Effector memory CD4-positive, alpha-beta T cell (primary cell): ENCODE measurements around the gene NEXN.
"Not testable (repeated sequence)": the region's sequence is repeated elsewhere in the genome, so short reads cannot be mapped to it uniquely, and the experiment has no call there.

ENCODE experiments used
- DNase-seq, 3 donors: peaks; one replicate each; pipeline ENCODE4 v3.0.0-alpha.2; 2020
- H3K27ac ChIP-seq: 2 replicates; pipeline ENCODE4 v1.7.0; 2013; ENCODE audit warnings: mild to moderate bottlenecking, low read length, moderate library complexity; ENCODE audit not compliant: insufficient read depth, poor library complexity, severe bottlenecking
- H3K27me3 ChIP-seq: replicated peaks from 2 replicates; pipeline ENCODE4 v1.7.0; 2013; ENCODE audit warnings: mild to moderate bottlenecking, low read length; ENCODE audit not compliant: insufficient read depth, control insufficient read depth, poor library complexity, severe bottlenecking
- H3K36me3 ChIP-seq: 2 replicates; pipeline ENCODE4 v1.7.0; 2013; ENCODE audit warnings: mild to moderate bottlenecking, low read length, moderate library complexity; ENCODE audit not compliant: control insufficient read depth, insufficient read depth
- H3K4me1 ChIP-seq: 2 replicates; pipeline ENCODE4 v1.7.0; 2013; ENCODE audit warnings: low read length, mild to moderate bottlenecking; ENCODE audit not compliant: control insufficient read depth, insufficient read depth, poor library complexity, severe bottlenecking
- H3K4me3 ChIP-seq: 2 replicates; pipeline ENCODE4 v1.7.0; 2013; ENCODE audit warnings: low read length, low read depth, mild to moderate bottlenecking; ENCODE audit not compliant: insufficient read depth, poor library complexity, severe bottlenecking
- H3K9me3 ChIP-seq: 2 replicates; pipeline ENCODE4 v1.7.0; 2013; ENCODE audit warnings: mild to moderate bottlenecking, low read length, moderate library complexity; ENCODE audit not compliant: control insufficient read depth

Gene NEXN

DNA sequence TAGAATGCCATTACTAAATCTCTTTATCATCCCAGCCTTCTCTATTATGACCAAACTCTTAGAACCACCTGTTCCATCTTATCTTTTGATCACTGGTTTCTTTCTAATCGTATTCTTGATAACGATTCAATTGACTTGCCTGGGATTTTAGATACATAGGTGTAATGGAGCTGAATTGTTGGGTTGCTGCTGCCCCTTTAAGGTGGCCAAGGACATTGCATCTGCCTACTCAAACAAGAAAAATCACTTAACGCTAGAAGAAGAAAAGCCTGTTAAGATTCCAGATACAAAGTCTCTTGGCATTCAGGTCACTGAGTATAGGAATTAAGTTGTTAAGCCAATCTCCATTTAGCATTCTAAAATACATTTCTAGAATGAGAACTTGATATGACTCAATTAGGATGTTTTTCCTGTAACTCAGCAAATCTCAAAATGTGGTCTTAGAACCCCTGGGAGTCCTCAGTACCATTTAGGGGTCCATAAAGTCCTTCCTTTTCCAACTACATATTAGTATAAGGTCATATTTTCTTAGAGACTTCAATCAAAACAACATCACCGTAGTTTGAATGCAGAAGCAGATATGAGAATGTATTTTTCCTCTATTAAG is 12.4 kb downstream of the NEXN start:
- H3K27ac ChIP-seq: no peak overlapping the region
- H3K36me3 ChIP-seq: no peaks in the 10 kb centered on the region
- no peaks in the 10 kb centered on the region for H3K27me3 ChIP-seq
- H3K9me3 ChIP-seq: no peaks in the 10 kb centered on the region
- no peak for DNase-seq
- H3K4me3 ChIP-seq: no peak overlapping the region
- no peaks in the 10 kb centered on the region for H3K4me1 ChIP-seq

- Histone ChIP-seq H3K27me3 (no peaks in the 10 kb centered on the region), H3K27ac (no peak overlapping the region), H3K36me3 (no peaks in the 10 kb centered on the region), H3K4me3 (no peak overlapping the region), H3K9me3 (no peaks in the 10 kb centered on the region), H3K4me1 (no peaks in the 10 kb centered on the region)
- no peak for DNase-seq
Observed at GRCh38 chr1:77905603-77906002, 17.2 kb downstream of the NEXN start.

- Histone ChIP-seq H3K36me3 (no peaks in the 10 kb centered on the region), H3K4me3 (no peak overlapping the region), H3K9me3 (no peaks in the 10 kb centered on the region), H3K27me3 (no peaks in the 10 kb centered on the region), H3K27ac (no peak overlapping the region), H3K4me1 (no peaks in the 10 kb centered on the region)
- no peak for DNase-seq
Observed at GRCh38 chr1:77906019-77906545, 17.7 kb downstream of the NEXN start.

DNA sequence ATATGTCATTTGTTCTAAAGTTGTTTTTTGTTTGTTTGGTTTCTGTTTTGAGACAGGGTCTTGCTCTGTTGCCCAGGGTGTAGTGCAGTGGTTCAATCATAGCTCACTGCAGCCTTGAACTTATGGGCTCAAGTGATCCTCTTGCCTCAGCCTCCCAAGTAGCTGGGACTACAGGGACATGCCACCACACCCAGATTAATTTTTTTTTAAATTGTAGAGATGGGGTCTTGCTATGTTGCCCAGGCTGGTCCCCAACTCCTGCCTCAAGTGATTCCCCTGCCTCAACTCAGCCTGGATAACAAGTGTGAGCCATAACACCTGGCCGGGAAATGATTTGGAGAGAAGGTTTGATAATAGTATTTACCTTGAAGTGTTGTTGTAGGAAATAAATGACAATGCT is 18.2 kb downstream of the NEXN start:
- Histone ChIP-seq H3K27ac (no peak overlapping the region), H3K27me3 (no peaks in the 10 kb centered on the region), H3K9me3 (no peaks in the 10 kb centered on the region), H3K36me3 (no peaks in the 10 kb centered on the region), H3K4me3 (no peak overlapping the region), H3K4me1 (no peaks in the 10 kb centered on the region)
- DNase-seq: no peak

DNA sequence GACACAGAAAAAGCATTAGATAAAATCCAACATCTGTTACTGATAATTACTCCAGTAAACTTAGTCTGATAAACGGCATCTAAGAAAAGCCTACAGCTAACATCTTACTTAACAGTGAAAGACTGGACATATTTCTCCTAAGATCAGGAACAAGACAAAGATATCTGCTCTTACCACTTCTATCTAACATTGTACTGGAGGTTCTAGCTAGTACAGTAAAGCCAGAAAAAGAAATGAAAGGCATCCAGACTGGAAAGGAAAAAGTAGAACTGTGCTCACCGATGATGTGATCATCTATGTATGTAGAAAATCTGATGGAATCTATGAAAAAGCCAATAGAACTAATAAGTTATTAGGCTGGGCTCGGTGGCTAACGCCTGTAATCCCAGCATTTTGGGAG is 21.7 kb downstream of the NEXN start:
- no peak overlapping the region for H3K27ac ChIP-seq
- no peak overlapping the region for H3K4me3 ChIP-seq
- H3K9me3 ChIP-seq: no peaks in the 10 kb centered on the region
- H3K27me3 ChIP-seq: no peaks in the 10 kb centered on the region
- H3K4me1 ChIP-seq: no peaks in the 10 kb centered on the region
- H3K36me3 ChIP-seq: no peaks in the 10 kb centered on the region
- no peak for DNase-seq

- H3K27ac ChIP-seq, H3K4me1 ChIP-seq, H3K4me3 ChIP-seq, H3K9me3 ChIP-seq, H3K27me3 ChIP-seq, H3K36me3 ChIP-seq, DNase-seq: not testable (repeated sequence)
Observed at GRCh38 chr1:77918918-77919317, 30.5 kb downstream of the NEXN start.

DNA sequence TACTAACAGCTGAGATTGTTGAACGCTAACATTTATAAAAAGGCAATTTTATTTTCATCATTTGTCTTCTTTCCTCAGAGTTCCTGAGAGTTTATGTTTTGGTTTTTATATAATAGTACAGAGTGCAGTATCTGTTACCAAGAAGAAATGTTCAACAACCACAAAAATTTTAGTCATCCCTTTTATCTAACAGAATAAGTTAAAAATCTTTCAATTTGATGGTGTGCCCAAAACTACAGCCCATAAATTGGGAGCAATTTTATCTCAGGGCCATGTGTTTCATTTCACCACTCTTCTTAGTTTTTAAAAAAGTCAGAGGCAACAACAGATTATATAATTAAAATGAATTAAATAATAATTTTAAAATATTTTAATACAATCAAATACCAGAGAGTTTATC is 37.1 kb downstream of the NEXN start:
- H3K9me3 ChIP-seq: no peaks in the 10 kb centered on the region
- no peak overlapping the region for H3K27ac ChIP-seq
- no peaks in the 10 kb centered on the region for H3K36me3 ChIP-seq
- H3K4me1 ChIP-seq: no peaks in the 10 kb centered on the region
- H3K4me3 ChIP-seq: no peak overlapping the region
- no peak for DNase-seq
- H3K27me3 ChIP-seq: no peaks in the 10 kb centered on the region

DNA sequence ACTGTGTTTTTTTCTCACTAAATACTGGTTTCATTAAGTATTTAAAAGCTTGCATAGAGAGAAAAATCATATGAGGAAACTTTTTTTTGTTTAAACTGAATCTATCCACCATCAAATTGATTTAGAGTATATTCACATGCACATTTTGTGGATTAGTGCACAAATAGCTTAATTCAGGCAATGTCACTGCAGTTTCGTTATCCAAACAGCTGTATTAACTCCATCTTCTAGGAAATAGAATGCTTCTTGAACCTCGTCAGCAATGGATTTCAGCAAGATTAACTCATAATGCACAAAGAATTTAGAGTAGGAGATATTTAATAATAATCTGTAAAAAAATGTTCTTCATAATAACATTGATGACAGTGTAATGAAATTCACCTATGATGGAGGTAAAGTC is 37.5 kb downstream of the NEXN start:
- DNase-seq: no peak
- H3K27ac ChIP-seq: no peak overlapping the region
- H3K4me1 ChIP-seq: no peaks in the 10 kb centered on the region
- H3K36me3 ChIP-seq: no peaks in the 10 kb centered on the region
- no peaks in the 10 kb centered on the region for H3K9me3 ChIP-seq
- H3K4me3 ChIP-seq: no peak overlapping the region
- no peaks in the 10 kb centered on the region for H3K27me3 ChIP-seq

- H3K4me1 ChIP-seq: no peaks in the 10 kb centered on the region
- peak overlapping the region; percentile 27 for H3K4me3 ChIP-seq
- H3K9me3 ChIP-seq: no peaks in the 10 kb centered on the region
- H3K36me3 ChIP-seq: no peaks in the 10 kb centered on the region
- H3K27ac ChIP-seq: no peak overlapping the region
- DNase-seq: no peak
- no peaks in the 10 kb centered on the region for H3K27me3 ChIP-seq
Observed at GRCh38 chr1:77926561-77927357, 38.3 kb downstream of the NEXN start.

- Histone ChIP-seq H3K27ac (no peak overlapping the region), H3K27me3 (no peaks in the 10 kb centered on the region), H3K36me3 (no peaks in the 10 kb centered on the region), H3K4me3 (no peak overlapping the region), H3K9me3 (no peaks in the 10 kb centered on the region), H3K4me1 (no peaks in the 10 kb centered on the region)
- DNase-seq: no peak
Observed at GRCh38 chr1:77927414-77927813, 39.0 kb downstream of the NEXN start.
